ENCODE results near the gene FOCAD. TPM values are rescaled to one million over a fixed set of nuclear protein-coding genes. Genes with fewer than 3 reads are reported as not detected.

FOCAD gene
- total RNA-seq, 1 experiment from 2014 or later: 34.9 TPM

DNA sequence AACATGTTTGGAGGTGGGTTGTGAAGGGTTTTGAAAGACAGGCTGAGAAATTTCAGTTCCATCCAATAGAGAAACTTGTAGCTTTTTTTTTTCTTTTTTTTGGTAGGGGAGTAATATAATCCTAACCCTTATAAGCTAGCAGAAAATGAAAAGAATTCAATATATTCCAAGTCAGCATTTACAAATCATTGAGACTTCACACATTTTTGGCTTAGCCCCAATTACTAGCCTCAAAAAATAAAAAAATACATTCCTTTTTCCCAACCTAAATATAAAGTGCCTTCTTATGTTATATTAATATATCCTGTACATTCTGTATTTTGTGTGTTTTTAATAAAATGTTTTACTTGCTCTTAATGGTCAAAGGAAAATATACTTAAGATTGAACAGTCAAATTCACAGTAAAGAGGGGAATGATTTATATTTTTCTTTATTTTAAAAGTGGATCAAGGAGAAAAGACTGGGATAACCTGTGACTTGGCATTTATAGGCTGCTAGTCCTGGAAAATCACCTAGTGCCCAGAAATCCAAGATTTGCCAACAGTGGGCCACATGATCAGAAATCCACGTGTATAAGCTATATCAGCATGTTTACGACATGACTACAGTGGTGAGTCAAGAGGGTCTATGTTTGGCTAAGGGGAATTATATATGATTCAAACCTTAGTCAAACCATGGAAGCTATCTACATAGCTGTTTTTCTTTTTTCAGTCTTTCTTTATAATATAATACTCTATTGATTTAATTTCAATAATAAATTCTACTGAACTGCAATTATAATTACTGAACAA lies 332.8 kb downstream of the FOCAD start:
- no peaks in the 10 kb centered on the region for H3K9me3 ChIP-seq (ENCODE audit: low read length)
- no peaks in the 10 kb centered on the region for H3K36me3 ChIP-seq (ENCODE audit: insufficient read depth, low read length)

DNA sequence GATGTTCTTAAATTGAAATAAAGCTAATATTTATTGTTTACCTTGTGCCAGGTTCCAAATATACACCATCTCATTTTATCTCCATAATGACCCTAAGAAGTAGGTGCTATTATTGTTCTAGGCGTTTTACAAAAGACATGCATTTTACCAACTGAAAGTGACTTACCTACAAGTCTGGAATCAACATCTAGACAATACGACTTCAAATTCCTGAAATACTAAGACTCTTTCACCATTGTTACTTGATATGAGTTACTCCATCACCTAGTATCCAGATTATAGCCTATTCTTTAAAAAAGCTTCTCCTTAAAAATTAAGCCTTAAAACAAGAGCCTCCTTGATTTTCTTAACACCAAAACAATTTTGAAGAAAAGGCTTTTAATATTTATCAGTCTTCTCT lies 334.1 kb downstream of the FOCAD start:
- Histone ChIP-seq H3K9ac (ENCODE audit: low read length) (no peak overlapping the region), H3K79me2 (ENCODE audit: low read length) (no peaks in the 10 kb centered on the region), H3K27ac (ENCODE audit: low read length) (no peak overlapping the region)

More for the DNA sequence above, 332.8 kb downstream of the FOCAD start:
- no peak overlapping the region for H3K9ac ChIP-seq (ENCODE audit: low read length)
- no peaks in the 10 kb centered on the region for H3K79me2 ChIP-seq (ENCODE audit: low read length)
- H3K4me2 ChIP-seq (ENCODE audit: low read depth, low read length, poor library complexity, severe bottlenecking): peak overlapping the region; percentile 58
- no peak overlapping the region for H3K4me3 ChIP-seq (ENCODE audit: low read length)
- H3K9me2 ChIP-seq (replicated peaks; ENCODE audit: insufficient read depth, low read length): no peaks in the 10 kb centered on the region
- H3K27me3 ChIP-seq (ENCODE audit: low read length): no peaks in the 10 kb centered on the region
- no peak overlapping the region for H3K27ac ChIP-seq (ENCODE audit: low read length)
- peaks cover 32% of the 10 kb centered on the region for H3K4me1 ChIP-seq (ENCODE audit: low read length)
- no peaks in the 10 kb centered on the region for H4K20me1 ChIP-seq (ENCODE audit: insufficient read depth, low read depth, low read length)
- DNase-seq: no peak
- H2AFZ ChIP-seq (ENCODE audit: low read length): no peak overlapping the region

DNA sequence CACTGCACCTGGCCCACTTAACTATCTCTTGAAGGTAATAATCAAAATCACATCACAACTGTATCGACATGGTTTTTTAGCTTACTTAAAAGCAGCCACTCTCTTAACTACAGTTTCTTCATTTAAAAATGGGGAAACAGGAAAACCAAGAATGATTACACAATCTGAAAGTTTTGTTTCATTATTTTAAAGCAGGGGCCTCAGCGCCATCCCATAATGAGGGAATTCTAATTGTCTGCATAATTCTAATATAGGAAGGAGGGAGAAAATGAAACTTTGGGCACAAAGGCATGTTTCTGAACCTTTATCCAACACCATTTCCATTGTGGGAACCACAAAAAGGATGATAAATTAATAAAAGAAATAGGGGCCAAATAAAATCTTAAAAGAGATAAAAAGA lies 339.8 kb downstream of the FOCAD start:
- Histone ChIP-seq H3K4me3 (ENCODE audit: low read length) (no peak overlapping the region), H2AFZ (ENCODE audit: low read length) (no peak overlapping the region), H3K36me3 (ENCODE audit: insufficient read depth, low read length) (no peaks in the 10 kb centered on the region), H3K79me2 (ENCODE audit: low read length) (no peaks in the 10 kb centered on the region), H3K9me2 (replicated peaks; ENCODE audit: insufficient read depth, low read length) (no peaks in the 10 kb centered on the region), H3K27ac (ENCODE audit: low read length) (no peak overlapping the region), H3K27me3 (ENCODE audit: low read length) (no peaks in the 10 kb centered on the region), H3K4me1 (ENCODE audit: low read length) (peaks cover 15% of the 10 kb centered on the region), H4K20me1 (ENCODE audit: insufficient read depth, low read depth, low read length) (no peaks in the 10 kb centered on the region), H3K4me2 (ENCODE audit: low read depth, low read length, poor library complexity, severe bottlenecking) (no peak overlapping the region), H3K9ac (ENCODE audit: low read length) (no peak overlapping the region), H3K9me3 (ENCODE audit: low read length) (no peaks in the 10 kb centered on the region)
- DNase-seq: no peak

More for the DNA sequence above, 334.1 kb downstream of the FOCAD start:
- no peaks in the 10 kb centered on the region for H3K36me3 ChIP-seq (ENCODE audit: insufficient read depth, low read length)
- peaks cover 32% of the 10 kb centered on the region for H3K4me1 ChIP-seq (ENCODE audit: low read length)
- H2AFZ ChIP-seq (ENCODE audit: low read length): no peak overlapping the region
- H3K9me3 ChIP-seq (ENCODE audit: low read length): no peaks in the 10 kb centered on the region
- no peak for DNase-seq
- H4K20me1 ChIP-seq (ENCODE audit: insufficient read depth, low read depth, low read length): no peaks in the 10 kb centered on the region
- no peaks in the 10 kb centered on the region for H3K27me3 ChIP-seq (ENCODE audit: low read length)
- no peaks in the 10 kb centered on the region for H3K9me2 ChIP-seq (replicated peaks; ENCODE audit: insufficient read depth, low read length)
- H3K4me2 ChIP-seq (ENCODE audit: low read depth, low read length, poor library complexity, severe bottlenecking): no peak overlapping the region
- H3K4me3 ChIP-seq (ENCODE audit: low read length): no peak overlapping the region

DNA sequence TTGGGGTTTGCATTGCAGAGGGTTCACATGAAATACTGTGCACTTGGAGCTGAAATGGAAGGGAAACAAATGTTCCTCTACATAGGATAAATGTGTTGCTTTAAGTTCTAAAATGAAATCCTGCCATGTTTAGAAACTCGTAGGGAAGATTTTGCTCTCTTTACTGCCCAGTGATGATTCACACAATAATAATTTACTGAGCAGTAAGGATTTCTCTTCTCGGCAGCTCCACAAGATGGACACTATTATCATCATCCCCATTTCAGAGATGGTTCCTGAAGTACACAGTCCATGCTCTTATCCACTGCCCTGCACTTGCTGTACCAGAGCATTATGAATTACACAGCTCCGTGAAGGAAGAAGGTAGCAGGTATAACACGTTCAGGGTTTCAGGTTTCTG lies 343.2 kb downstream of the FOCAD start:
- Histone ChIP-seq H3K27ac (ENCODE audit: low read length) (no peak overlapping the region), H3K79me2 (ENCODE audit: low read length) (no peaks in the 10 kb centered on the region), H3K36me3 (ENCODE audit: insufficient read depth, low read length) (no peaks in the 10 kb centered on the region), H3K9me3 (ENCODE audit: low read length) (no peaks in the 10 kb centered on the region), H3K9ac (ENCODE audit: low read length) (no peak overlapping the region), H3K4me3 (ENCODE audit: low read length) (no peak overlapping the region), H4K20me1 (ENCODE audit: insufficient read depth, low read depth, low read length) (no peaks in the 10 kb centered on the region), H3K9me2 (replicated peaks; ENCODE audit: insufficient read depth, low read length) (no peaks in the 10 kb centered on the region), H2AFZ (ENCODE audit: low read length) (no peak overlapping the region), H3K4me1 (ENCODE audit: low read length) (peaks cover 20% of the 10 kb centered on the region), H3K27me3 (ENCODE audit: low read length) (no peaks in the 10 kb centered on the region), H3K4me2 (ENCODE audit: low read depth, low read length, poor library complexity, severe bottlenecking) (no peak overlapping the region)
- no peak for DNase-seq

DNA sequence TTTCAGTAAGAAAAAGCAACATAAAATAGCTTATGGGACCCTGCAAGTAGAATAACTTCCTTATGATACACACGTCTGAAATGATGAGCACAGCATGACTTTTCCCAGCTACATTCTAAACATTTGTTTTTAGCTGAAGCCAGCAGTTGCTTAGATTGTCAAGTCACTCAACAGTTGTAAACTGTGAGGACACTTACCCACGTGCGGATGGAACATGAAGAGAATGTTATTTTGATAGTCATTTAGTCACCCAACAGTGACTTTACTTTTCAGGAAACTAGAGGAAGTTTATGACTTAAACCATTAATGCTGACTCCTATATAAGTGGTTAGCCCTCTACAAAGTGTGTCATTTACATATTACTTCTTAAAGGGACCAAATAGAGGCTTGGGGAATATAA lies 344.4 kb downstream of the FOCAD start:
- H3K9me3 ChIP-seq (ENCODE audit: low read length): no peaks in the 10 kb centered on the region
- H3K4me2 ChIP-seq (ENCODE audit: low read depth, low read length, poor library complexity, severe bottlenecking): no peak overlapping the region
- no peak overlapping the region for H3K9ac ChIP-seq (ENCODE audit: low read length)
- no peak for DNase-seq
- H2AFZ ChIP-seq (ENCODE audit: low read length): no peak overlapping the region
- no peaks in the 10 kb centered on the region for H3K27me3 ChIP-seq (ENCODE audit: low read length)
- no peaks in the 10 kb centered on the region for H3K36me3 ChIP-seq (ENCODE audit: insufficient read depth, low read length)
- H3K79me2 ChIP-seq (ENCODE audit: low read length): no peaks in the 10 kb centered on the region
- H3K9me2 ChIP-seq (replicated peaks; ENCODE audit: insufficient read depth, low read length): no peaks in the 10 kb centered on the region
- H4K20me1 ChIP-seq (ENCODE audit: insufficient read depth, low read depth, low read length): no peaks in the 10 kb centered on the region
- H3K4me1 ChIP-seq (ENCODE audit: low read length): peaks cover 20% of the 10 kb centered on the region
- no peak overlapping the region for H3K4me3 ChIP-seq (ENCODE audit: low read length)
- no peak overlapping the region for H3K27ac ChIP-seq (ENCODE audit: low read length)

DNA sequence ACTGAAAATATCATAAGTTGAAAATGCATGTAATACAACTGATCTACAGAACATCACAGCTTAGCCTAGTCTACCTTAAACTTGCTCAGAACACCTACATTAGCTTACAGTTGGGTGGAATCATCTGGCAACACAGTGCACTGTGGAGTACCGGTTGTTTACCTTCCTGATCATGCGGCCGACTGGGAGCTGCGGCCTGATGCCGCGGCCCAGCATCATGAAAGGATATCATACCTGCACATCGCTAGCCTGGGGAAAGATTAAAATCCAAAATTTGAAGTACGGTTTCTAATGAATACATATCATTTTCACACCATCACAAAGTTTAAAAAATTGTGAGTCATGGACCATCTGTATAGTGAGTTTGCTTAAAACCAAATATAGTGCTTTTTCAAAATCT lies 345.6 kb downstream of the FOCAD start:
- H3K36me3 ChIP-seq (ENCODE audit: insufficient read depth, low read length): no peaks in the 10 kb centered on the region
- no peak for DNase-seq
- H3K9me2 ChIP-seq (replicated peaks; ENCODE audit: insufficient read depth, low read length): no peaks in the 10 kb centered on the region
- H3K9ac ChIP-seq (ENCODE audit: low read length): no peak overlapping the region
- H3K27ac ChIP-seq (ENCODE audit: low read length): no peak overlapping the region
- H3K27me3 ChIP-seq (ENCODE audit: low read length): no peaks in the 10 kb centered on the region
- peaks cover 20% of the 10 kb centered on the region for H3K4me1 ChIP-seq (ENCODE audit: low read length)
- no peaks in the 10 kb centered on the region for H4K20me1 ChIP-seq (ENCODE audit: insufficient read depth, low read depth, low read length)
- no peaks in the 10 kb centered on the region for H3K9me3 ChIP-seq (ENCODE audit: low read length)
- no peaks in the 10 kb centered on the region for H3K79me2 ChIP-seq (ENCODE audit: low read length)
- no peak overlapping the region for H3K4me2 ChIP-seq (ENCODE audit: low read depth, low read length, poor library complexity, severe bottlenecking)
- H2AFZ ChIP-seq (ENCODE audit: low read length): no peak overlapping the region
- no peak overlapping the region for H3K4me3 ChIP-seq (ENCODE audit: low read length)

DNA sequence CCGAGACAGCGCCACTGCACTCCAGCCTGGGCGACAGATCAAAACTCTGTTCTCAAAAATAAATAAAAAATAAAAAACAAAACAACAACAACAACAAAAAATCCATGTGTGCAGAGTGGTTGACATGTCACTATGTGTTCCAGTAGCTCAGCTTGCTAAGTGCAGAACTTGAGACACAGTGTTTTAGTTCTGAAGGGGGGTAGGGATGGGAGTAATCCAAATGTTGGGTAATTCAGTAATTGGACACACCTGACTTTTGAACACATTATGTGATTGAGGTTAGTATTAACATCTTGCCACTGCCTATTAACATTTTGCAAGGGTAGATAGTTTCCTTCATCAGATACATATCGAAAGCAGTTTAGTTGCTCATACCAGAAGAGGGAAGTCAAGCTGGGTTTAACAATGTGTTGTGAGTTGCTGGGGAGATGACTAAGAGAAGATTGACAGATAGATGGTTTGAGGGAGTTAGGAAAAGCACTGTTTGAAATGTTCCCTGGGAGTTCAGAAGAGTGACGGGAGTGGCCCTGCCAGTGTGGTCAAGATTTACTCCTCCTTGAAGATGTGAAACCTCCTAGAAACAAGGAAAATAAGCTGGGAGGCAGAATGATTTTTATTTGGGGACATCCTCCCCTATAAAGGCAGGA lies 346.5 kb downstream of the FOCAD start:
- no peaks in the 10 kb centered on the region for H4K20me1 ChIP-seq (ENCODE audit: insufficient read depth, low read depth, low read length)
- no peaks in the 10 kb centered on the region for H3K79me2 ChIP-seq (ENCODE audit: low read length)
- H3K36me3 ChIP-seq (ENCODE audit: insufficient read depth, low read length): no peaks in the 10 kb centered on the region
- H3K9ac ChIP-seq (ENCODE audit: low read length): no peak overlapping the region
- H3K4me2 ChIP-seq (ENCODE audit: low read depth, low read length, poor library complexity, severe bottlenecking): peak overlapping the region; percentile 68
- no peak overlapping the region for H3K27ac ChIP-seq (ENCODE audit: low read length)
- peak overlapping the region; percentile 60; the same call in 1 of the 2 replicates for H3K4me3 ChIP-seq (ENCODE audit: low read length)
- H3K27me3 ChIP-seq (ENCODE audit: low read length): no peaks in the 10 kb centered on the region
- no peaks in the 10 kb centered on the region for H3K9me3 ChIP-seq (ENCODE audit: low read length)
- peaks cover 20% of the 10 kb centered on the region for H3K4me1 ChIP-seq (ENCODE audit: low read length)
- peak; percentile 44 for DNase-seq
- H2AFZ ChIP-seq (ENCODE audit: low read length): peak overlapping the region; percentile 27; the same call in 1 of the 2 replicates
- H3K9me2 ChIP-seq (replicated peaks; ENCODE audit: insufficient read depth, low read length): no peaks in the 10 kb centered on the region

DNA sequence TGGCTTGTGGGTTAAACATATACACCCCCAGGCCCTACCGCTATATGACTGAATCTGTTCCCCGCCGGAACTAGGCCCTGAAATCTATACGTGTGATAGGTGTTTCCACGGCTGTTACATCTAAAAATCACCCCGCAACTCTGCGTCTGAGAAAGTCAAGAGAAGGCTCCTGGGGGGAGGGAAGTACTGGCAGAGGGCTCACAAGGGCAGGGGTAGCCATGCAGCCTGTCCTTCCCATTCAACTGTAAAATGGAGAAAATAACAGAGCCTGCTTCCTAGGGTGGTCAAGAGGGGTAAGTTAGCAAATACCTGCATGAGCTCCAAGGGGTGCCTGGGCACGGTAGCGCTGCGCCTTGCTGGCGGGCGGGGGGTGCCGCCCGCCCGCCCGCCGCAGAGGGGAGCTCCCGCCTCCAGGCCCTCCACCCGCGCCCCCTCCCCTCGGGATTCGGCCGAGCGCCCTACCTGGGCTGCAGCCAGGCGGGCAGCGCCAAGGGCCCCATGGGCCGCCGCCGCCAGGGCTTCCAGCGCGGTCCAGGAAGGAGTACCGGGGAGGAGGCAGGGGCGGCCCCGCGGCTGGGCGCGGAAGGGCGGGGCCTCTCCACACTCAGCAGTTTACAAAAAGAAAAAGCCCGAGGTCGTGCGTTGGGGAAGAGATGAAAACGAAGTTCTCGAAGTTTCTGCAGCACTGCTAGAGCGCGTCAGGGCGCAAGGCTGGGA lies 347.2 kb downstream of the FOCAD start, which contains the start of gene HACD4:
Gene HACD4, minus strand, starts transcription at position 550 of the 717 bp plus-strand sequence. Its CDS starts 50 bp downstream, at position 500.
- peaks cover 20% of the 10 kb centered on the region for H3K4me1 ChIP-seq (ENCODE audit: low read length)
- no peaks in the 10 kb centered on the region for H3K36me3 ChIP-seq (ENCODE audit: insufficient read depth, low read length)
- peak; percentile 52 for DNase-seq
- no peaks in the 10 kb centered on the region for H3K79me2 ChIP-seq (ENCODE audit: low read length)
- peak within 1 kb of the TSS; percentile 28; the same call in 1 of the 2 replicates for H3K9ac ChIP-seq (ENCODE audit: low read length)
- H3K9me3 ChIP-seq (ENCODE audit: low read length): no peaks in the 10 kb centered on the region
- H3K4me3 ChIP-seq (ENCODE audit: low read length): peak within 1 kb of the TSS; percentile 60
- H2AFZ ChIP-seq (ENCODE audit: low read length): peak within 1 kb of the TSS; percentile 27; the same call in 1 of the 2 replicates
- no peaks in the 10 kb centered on the region for H4K20me1 ChIP-seq (ENCODE audit: insufficient read depth, low read depth, low read length)
- H3K27me3 ChIP-seq (ENCODE audit: low read length): no peaks in the 10 kb centered on the region
- H3K4me2 ChIP-seq (ENCODE audit: low read depth, low read length, poor library complexity, severe bottlenecking): peak within 1 kb of the TSS; percentile 68
- H3K9me2 ChIP-seq (replicated peaks; ENCODE audit: insufficient read depth, low read length): no peaks in the 10 kb centered on the region
- H3K27ac ChIP-seq (ENCODE audit: low read length): no peak within 1 kb of the TSS
